HG03060 (cell line): ENCODE measurements around the gene GPSM1.
"Not testable (repeated sequence)": the region's sequence is repeated elsewhere in the genome, so short reads cannot be mapped to it uniquely, and the experiment has no call there.

Source experiments
- ATAC-seq: cut with Tn5 transposase; IDR thresholded peaks from one replicate; pipeline ENCODE4 v1.9.1; 2021; ENCODE audit warnings: low read depth, moderate number of reproducible peaks; ENCODE audit not compliant: unreplicated experiment

GPSM1 gene

GRCh38 chr9:136341769-136342168 is 14.4 kb downstream of the GPSM1 start:
- no peak for ATAC-seq

GRCh38 chr9:136342181-136343120 is 15.1 kb downstream of the GPSM1 start:
- no peak for ATAC-seq

DNA sequence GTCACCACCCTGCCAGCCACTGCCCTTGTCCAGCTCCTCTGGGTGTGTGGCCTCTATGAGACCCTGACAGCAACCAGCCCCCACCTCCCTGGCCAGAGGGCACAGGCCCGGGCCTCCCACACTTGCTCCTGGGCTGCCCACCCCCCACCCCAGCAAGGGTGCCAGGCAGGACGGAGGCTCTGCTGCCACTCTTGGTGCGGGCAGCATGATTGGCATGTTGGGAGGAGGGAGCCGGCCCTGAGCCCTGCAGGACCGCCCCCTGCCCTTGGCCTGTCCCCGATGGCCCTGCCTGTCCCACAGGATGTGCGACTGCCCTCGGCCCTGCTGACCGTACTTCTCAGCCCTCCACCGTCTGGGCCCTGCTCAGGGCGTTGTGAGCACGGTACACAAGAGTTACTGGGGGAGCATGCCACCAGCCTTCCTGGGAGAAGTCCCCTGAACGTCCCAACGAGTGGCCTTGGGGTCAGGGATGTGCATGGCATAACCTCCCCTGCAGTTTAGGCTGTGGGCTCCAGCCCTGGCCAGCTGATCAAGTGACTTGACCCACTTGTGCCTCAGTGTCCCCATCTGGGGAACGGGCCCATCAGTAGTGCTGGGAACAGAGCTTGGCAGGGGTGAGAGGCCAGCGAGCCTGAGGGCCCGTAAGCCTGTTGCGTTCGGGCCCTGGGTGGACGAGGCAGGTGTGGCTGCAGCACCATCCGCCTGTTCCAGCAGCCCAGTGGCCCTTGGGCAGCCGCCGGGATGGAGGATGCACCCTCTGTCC is 16.0 kb downstream of the GPSM1 start:
- ATAC-seq, result no peak

DNA sequence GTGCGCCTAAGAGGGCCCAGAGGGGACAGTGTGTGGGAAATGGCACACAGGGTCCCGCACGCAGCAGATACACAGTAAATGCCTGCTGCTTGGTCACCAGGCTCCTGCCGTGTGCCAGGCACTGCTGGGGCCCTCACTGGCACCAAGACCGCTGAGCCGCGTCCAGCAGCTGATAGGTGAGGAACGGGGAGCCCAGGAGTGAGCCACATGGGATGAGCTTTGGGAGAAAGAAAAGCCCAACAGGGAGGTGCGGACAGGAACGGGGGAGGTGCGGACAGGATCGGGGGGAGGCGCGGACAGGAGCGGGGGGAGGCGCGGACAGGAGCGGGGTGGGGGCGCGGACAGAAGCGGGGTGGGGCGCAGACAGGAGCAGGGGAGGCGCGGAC is 16.5 kb downstream of the GPSM1 start:
- ATAC-seq, result no peak

GRCh38 chr9:136344544-136345280 is 17.4 kb downstream of the GPSM1 start:
- no peak for ATAC-seq

DNA sequence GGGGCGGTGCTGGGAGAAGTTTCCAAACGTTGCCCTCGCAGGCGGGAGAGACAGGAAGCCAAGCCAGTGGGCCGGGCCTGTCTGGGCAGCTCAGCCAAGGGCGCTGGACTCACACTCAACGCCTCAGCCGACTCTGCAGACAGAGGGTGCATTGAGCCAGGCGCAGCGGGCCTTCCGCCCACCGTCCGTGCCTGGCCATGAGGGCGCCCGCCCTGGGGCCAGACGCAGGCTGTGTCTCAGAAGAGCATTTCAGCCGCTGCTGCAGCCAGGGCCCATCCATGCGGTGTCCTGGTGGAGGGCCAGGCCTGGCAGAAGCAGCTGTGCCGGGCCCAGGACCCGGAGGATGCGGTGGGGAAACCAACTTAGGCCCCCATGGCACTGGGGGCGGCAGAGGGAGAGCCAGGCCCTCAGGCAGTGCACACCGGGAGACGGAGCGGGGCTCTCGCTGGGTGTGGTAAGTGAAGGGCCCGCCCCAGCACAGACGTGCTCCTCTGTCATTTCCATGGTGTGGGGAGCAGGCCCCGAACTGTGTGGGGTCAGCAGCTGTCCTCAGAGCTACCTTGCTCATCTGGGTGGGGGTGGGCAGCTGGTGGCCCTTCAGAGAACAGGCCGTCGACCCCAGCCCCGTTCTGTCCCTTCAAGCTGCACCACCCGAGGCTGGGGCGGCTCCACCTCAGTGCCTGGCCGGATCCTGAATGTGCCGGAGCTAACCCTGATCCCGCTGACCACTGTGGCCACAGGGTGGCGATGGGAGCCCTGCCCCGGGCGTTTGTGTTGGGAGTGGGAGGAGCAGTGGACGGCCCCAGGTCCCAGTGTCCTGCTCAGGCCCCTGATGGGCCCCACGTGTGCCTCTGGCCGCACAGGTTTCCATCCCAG is 18.2 kb downstream of the GPSM1 start:
- no peak for ATAC-seq

- no peak for ATAC-seq
Observed at GRCh38 chr9:136346157-136346481, 18.8 kb downstream of the GPSM1 start.

GRCh38 chr9:136346927-136347465 is 19.7 kb downstream of the GPSM1 start:
- ATAC-seq, result no peak

DNA sequence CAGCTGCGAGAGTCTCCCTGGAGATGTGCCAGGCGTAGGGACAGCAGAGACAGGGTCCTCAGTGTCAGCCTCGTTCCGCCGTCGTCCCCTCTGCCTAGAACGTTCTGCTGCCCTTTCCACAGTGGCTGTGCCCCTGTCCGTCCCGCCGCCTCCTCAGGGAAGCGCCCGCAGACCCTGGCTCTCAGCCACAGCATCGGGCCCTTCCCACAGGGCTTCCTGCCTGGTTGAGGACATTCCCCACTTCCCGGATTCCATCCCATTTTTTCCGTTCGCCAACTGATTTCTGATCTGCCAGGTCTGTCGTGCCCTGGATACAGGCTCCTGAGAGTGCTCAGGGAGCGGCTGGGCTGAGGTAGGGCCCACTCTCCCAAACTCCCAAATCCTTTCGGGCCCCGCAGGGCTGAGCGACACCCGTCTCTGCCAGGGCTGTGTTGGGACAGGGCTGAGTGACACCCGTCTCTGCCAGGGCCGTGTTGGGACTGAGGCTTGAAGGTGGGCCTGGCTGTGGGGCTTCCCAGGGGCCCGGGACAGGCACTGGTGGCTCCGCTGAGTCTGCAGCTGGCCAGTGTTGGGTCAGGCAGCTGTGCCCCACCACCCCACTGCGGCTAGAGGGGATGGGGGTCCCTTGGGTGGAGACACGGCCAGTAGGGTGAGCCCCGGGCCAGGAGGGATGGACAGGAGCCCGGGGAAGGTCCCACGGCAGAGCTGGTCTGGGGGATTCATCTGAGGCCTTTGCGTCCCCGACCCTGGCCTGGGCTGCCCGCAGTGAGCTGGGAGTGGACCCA is 20.3 kb downstream of the GPSM1 start:
- ATAC-seq, result no peak

- no peak for ATAC-seq
Observed at GRCh38 chr9:136348691-136349090, 21.4 kb downstream of the GPSM1 start.

- no peak for ATAC-seq
Observed at GRCh38 chr9:136349546-136349945, 22.2 kb downstream of the GPSM1 start.

DNA sequence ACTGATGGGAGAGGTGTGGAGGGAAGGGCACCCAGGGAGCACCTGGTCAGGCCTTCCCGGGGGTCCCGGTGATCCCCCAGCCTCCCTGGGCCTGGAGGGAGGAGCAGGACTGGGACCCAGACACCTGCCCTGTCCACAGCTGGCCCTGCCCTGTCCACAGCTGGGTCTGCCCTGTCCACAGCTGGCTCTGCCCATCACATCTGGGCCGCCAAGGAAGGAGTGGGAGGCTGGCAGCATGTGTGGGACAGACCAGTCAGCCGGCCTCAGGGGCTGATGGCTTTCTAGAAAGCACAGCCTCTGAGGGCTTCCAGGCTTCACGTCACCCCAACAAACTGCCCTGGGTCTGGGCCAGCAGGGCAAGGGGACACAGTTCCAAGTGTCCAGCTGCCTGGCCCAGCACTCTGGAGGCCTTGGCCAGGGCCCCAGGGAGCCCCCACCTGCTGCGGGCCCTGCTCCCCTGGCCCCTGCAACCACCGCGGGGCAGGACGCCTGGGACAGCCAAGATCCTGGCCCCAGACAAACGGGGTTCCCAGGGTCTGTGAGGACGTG is 24.0 kb downstream of the GPSM1 start:
- no peak for ATAC-seq

GRCh38 chr9:136351868-136352267 is 24.5 kb downstream of the GPSM1 start:
- not testable (repeated sequence) for ATAC-seq

GRCh38 chr9:136352682-136353081 is 25.3 kb downstream of the GPSM1 start:
- no peak for ATAC-seq

DNA sequence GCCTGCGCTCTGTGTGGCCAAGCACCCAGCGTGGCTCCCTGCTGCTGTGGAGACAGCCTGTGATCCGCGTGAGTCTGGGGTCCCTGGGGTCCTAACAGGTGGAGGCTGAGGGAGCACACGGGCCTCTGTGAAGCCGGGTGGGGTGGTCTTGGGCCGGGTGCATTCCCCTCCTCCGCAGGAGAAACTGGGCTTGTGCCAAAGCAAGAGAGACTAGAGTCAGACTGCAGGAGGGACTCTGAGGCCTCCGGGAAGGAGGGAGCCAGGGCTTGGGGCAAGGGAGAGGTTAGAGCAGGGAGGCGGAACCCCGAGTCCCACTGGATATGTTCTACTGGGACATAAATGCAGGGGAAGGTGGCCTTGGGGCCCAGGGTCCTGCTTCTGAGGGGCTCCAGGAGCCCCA is 25.7 kb downstream of the GPSM1 start:
- ATAC-seq, result no peak

DNA sequence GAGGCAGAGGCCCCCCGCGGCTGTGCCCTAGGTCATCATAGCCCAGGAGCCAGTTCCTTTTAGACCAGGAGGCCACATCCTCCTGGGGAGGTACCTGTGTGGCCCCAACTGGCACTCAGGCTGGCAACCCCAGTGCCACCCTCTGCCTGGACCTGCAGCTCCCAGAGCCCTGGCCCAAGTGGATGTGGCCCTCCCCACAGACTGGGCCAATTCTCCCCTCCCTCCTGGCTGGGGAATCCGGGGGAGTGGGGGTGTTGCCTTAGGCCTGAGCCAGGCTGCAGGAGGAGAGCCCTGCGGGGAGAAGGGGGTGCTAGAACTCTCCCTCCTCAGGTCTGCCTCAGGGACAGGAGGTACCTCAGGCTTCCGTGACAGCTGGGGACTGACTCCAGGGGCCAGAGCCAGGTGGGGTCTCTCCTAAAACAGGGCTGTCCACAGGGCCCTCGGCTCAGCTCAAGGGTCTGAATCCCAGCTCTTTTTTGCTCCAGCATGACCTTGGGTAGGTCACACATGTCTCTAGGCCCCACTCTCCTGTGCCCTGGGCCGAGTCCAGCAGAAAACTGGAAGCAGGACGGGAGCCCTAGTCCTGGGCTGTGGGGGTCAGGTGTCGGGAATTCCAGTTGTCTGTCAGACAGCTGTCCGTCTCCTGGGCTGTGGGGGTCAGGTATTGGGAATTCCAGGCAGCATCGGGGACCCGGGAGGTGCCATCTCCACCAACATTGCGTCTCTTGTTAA is 26.6 kb downstream of the GPSM1 start:
- ATAC-seq, result no peak

- no peak for ATAC-seq
Observed at GRCh38 chr9:136354592-136355085, 27.3 kb downstream of the GPSM1 start.
